ENCODE measurements around the gene LTBP2.

DNA sequence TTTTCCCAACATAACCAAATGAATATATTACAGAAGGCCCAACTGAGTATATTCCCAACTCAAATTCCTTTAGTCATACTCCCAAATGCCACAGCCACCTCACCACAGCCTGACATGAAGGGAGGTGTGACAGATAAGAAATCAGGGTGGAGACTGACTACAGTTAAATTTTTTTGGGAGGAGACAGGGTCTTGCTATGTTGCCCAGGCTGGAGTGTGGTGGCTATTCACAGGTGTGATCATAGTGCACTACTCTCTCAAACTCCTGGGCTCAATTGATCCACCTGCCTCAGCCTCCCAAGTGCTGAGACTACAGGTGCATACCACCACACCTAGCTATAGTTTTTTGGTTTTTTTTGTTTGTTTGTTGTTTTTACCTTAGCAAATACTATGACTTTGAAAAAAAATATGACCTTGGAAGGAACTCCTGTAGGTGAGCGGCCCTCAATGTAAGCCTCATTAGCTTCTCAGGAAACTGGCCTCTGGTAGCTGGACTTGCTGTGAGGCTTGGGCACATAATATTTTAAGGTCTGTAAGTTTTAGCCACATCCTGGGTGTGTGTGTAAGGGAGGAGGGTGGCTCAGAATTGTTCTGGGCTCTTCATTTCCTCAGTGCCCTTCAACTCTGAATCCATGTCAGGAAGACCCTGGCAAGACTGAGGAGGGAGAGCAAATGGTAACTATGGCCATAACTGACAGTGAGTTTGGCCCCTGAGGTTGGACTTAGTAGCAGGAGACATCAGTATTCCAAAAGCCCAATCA, 39.1 kb upstream of the LTBP2 start:
- TF ChIP-seq, protein P1, sequence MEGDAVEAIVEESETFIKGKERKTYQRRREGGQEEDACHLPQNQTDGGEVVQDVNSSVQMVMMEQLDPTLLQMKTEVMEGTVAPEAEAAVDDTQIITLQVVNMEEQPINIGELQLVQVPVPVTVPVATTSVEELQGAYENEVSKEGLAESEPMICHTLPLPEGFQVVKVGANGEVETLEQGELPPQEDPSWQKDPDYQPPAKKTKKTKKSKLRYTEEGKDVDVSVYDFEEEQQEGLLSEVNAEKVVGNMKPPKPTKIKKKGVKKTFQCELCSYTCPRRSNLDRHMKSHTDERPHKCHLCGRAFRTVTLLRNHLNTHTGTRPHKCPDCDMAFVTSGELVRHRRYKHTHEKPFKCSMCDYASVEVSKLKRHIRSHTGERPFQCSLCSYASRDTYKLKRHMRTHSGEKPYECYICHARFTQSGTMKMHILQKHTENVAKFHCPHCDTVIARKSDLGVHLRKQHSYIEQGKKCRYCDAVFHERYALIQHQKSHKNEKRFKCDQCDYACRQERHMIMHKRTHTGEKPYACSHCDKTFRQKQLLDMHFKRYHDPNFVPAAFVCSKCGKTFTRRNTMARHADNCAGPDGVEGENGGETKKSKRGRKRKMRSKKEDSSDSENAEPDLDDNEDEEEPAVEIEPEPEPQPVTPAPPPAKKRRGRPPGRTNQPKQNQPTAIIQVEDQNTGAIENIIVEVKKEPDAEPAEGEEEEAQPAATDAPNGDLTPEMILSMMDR (IDR thresholded peaks at IDR 0.05; ENCODE audit: low read length): no peak
- TF ChIP-seq EZH2 (optimal IDR thresholded peaks at IDR 0.05; ENCODE audit: low read depth, low read length): no peak

All from MM.1S (cell line).